Measurements from ENCODE around the gene ZBTB5.

The ZBTB5 gene

DNA sequence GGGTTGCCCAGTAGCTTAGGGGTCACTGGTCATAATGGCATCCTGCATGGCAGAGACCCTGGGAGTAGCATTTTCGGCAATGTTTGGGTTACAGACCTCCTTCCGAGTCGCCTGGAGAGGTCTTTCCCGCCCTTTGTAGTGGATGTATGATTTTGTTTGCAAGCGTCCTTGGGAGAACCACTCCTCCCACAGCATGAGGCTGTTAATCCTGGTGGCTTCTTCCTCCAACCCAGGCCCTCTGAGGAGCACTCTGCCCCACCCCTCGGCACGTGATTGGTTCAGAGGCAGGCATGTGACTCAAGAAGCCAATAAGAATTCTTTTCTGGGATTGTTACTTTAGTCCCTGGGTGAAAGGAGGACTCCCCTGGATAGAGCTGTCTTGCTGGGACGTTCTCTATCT, 73.0 kb downstream of the ZBTB5 start:
- no peak for DNase-seq (ENCODE audit: extremely low read depth, low read depth)
- H3K4me3 ChIP-seq (replicated peaks; ENCODE audit: low read depth, low read length) = no peak overlapping the region
- TF ChIP-seq CTCF (IDR thresholded peaks at IDR 0.05; ENCODE audit: low read depth, low read length, missing control alignments) = no peak

DNA sequence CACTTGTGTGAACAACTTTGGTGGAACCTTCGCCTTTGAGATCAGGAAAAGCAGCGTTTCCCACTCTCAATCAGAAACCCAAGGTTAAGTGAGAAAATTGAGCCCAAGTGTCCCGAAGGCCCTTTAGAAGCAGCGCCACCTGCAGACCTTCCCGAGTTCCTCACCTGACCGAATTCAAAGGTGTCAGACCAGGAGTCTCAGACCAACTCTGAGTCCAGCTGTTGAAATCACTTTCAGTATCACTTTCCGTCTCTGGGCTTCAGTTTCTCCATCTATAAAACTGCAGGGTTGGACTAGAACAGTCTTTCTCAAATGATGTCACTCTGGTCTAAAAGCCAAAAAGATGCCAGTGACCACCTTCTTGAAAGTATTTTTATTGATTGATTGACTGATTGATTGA, 74.5 kb downstream of the ZBTB5 start:
- DNase-seq (ENCODE audit: extremely low read depth, low read depth) = no peak
- TF ChIP-seq CTCF (IDR thresholded peaks at IDR 0.05; ENCODE audit: low read depth, low read length, missing control alignments) = peak; percentile 34
- H3K4me3 ChIP-seq (replicated peaks; ENCODE audit: low read depth, low read length) = no peak overlapping the region
